NCI-H2081 treated with DMSO at 0.1 percent for 48 hours (cell line): ENCODE measurements around the gene COL6A1.
"Not testable (repeated sequence)": the region's sequence is repeated elsewhere in the genome, so short reads cannot be mapped to it uniquely, and the experiment has no call there.

Source experiments
- DNase-seq: peaks from one replicate; lab custom pipeline; 2025; lab: John Stamatoyannopoulos, UW

COL6A1 gene

DNA sequence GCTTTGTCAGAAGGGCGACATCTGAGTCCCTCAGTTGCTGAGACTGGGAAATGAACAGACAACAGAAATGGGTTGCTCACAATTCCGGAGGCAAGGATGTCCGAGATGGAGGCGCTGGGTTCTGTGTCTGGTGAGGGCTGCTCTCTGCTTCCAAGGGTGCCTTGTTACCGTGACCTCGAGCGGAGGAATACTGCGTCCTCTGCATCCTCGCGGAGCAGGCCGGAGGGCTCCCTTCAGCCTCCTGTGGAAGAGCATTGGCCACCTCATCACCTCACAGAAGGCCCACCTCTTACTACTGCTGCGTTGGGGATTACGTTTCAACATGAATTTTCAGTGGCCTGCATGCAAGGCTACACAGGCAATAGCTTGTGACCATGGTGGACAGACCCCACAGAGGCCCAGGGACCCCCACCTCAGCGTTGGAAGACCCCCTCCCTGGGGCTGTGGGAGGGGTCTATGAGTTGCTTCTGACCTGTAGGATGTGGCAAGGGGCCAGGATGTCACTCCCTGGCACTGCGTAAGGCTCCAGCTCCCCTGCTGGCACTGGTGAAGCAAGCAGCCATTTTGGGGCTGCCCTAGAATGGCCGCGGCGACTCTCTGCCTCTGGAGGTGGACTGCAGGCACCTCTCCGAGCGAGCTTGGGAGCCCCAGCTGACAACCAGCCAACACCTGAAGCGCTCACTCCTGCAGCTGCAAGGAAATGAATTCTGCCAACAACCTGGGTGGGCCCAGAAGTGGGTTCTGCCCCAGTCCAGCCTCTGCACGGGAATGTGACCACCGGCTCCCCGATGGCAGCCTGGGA, 36.3 kb upstream of the COL6A1 start:
- no peak for DNase-seq

DNA sequence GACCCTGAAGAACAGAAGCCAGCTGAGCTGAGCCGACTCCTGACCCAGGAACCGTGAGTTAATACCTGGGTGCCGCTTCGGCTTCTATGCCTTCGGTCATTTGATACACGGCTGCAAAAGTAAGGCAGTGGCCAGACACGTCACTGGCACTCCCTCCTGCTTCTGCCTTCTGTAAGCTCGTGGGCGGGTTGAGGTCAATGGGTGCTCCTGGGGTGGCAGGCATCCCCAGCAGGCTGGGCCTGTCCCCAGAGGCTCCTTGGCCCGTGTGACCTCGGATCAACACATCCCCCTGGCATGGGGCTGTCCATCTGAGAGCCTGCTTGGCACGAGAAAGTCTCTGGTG, 35.7 kb upstream of the COL6A1 start:
- no peak for DNase-seq

DNA sequence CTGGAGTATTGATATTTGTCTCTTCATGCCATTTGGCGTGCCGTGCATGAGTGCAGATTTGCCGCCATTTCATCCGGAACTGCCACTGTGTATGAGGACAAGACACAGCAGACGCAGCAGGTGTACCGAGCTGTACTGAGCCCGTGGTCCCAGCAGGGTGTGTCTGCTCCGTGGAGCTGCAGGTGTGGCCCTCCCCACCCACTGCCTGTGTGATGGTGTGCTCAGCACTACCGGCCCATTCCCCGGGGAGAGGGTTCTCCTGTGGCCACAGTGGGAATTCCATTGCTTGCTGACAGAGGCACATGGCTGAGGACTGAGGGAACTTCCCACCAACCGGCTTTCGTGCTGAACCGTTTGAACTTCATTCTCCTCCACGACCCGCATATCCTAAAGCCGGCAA, 34.3 kb upstream of the COL6A1 start:
- no peak for DNase-seq

DNA sequence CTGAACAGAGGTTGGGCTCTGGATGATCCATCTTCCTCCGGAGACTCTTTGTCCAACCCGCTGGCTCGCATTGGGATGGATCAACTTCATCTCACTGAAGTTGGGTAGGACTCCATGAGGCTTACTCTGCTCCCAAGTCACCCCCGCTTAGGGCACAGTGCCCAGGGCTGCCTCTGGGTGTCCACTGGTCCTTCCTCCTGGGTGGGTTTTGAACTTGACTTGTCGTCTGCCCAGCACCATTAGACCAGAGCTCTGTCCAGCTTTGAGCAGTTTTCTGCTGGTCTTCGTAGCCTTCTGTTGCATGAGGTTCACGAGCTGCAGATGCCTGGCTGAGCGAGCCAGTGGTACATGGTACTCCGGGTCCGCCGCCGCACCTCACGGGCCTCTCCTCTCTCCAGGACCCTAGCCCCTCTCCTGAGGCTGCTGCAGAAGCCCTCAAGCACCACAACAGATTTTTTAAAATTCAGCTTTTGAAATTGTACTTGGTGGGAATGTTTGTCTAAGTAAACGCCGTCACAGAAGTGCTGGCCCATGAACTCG, 33.8 kb upstream of the COL6A1 start:
- no peak for DNase-seq

DNA sequence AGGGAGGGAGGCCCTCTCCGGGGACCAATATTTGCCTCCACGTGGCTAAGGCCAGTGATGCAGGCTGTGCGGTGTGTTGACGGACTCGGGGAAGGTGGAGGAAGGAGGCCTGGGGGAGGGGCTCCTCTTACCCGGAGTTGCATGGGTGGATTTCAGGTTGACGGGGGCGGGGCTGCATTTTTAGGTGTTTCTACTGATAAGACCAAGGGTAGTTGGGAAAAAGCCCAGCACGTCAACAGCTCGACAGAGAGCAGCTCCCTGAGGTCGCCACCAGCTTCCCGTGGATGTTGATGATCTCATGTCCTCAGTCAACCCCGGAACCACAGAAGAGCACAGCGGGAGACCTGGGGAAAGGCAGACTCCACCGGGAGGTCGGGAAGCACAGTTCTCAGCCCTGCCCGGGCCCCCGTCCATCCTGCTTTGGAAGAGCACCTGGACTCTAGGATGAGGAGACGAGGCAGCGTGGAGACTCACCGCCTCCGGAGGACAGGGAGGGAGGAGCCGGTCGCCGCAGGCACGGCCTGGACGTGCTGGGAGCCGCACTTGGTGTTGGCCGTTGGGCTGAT, 32.9 kb upstream of the COL6A1 start:
- DNase-seq: no peak

DNA sequence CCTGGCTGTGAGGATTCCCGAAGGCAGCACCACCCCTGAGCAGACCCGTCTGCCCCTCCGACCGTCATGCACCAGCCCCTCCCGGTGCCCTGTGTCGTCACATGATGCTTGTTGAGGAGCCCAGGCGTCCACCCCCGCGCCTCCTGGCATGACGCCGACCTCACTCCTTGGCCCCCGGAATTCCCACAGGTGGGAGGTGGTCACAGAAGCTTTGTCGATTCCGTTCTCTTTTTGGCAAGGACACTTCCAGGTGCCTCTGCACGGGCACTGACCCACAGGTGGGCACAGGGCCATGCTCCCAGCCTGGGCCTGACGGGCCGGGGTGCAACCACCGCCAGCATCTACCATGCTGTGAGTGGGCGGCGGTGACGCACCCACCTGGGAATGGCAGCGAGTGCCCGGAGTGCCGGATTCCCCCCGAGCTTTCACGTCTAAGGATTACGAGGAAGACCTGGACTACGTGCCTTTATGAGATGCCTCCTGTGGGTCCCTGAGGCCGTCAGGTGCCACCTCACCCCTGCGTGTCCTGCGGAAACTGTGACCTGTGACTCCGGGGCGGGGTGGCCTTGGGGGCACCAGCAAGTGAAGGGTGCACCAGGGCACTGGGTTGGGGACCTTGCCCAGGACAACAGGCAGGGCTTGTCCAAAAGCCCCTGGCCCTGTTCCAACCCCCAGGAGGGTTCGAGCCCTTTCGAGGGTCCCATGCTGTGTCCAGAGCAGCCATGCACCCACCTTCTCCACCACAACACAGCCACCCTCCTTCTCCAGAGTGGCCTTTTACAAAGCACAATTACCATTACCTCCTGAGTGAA, 31.4 kb upstream of the COL6A1 start:
- no peak for DNase-seq

DNA sequence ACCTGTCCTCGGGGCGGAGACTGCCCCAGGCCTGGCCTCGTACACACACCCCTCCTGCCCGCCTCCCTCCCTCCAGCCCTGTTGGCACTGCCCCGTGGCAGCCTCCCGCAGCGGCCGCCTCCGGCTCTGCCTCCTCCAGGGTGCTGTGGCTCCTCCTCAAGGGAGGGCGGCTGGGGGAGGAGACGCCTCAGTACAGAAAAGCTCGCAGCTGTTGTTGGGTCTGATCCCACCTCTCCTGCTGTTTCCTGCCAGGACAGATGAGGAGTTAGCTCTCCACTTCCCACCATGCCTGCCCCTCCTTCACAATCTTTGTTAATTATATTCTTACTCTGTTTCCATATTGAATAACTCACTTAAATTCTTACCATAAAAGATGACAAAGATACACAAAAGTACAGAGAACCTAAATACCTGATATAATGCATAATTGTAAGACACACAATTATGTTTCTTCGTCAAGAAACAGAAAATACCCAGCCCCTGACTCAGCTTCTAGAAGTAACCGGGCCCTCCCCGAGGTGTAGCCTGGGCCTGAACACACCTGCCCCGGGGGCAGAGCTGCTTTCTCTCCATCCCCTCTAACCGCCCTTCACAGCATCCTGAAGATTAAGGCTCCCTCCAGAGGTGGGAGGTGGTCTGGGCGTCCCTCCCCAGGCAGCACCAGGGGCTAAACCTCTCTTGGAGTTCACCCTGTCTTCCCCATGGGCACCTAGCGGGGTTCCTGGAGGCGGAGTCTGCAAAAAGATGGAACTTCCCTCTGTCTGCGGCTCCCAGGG, 30.6 kb upstream of the COL6A1 start:
- DNase-seq: no peak

DNA sequence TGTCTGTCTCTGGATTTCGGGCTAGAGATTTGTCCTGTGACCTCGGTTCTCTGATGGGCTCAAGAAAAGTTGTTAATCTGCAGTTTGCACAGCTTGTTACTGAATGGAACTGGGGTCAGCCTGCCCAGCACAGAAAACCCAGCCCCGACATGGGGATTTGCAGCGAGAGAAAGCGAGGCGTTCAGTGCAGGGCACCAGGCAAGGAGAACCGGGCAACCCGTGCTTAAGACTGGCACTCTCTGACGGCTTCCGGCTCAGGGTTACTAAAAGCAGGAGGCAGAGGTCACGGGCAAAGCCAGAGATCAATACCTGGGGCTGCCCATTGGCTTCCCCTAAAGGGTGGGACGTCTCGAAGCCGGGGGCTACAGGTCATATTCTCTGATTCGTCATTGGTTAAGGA, 29.9 kb upstream of the COL6A1 start:
- DNase-seq: no peak

DNA sequence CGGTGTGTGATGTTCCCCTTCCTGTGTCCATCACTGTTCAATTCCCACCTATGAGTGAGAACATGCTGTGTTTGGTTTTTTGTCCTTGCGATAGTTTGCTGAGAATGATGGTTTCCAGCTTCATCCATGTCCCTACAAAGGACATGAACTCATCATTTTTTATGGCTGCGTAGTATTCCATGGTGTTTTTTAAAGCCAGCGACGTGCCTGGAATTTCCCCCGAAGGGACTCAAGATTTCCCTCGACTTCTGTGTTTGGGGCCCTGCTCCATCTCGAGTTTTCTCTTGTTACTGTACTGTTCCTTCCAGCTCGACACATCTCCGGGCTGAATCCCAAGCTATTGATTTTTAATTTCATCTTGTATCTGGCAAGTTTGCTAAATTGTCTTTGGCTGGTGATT, 29.0 kb upstream of the COL6A1 start:
- DNase-seq: not testable (repeated sequence)

DNA sequence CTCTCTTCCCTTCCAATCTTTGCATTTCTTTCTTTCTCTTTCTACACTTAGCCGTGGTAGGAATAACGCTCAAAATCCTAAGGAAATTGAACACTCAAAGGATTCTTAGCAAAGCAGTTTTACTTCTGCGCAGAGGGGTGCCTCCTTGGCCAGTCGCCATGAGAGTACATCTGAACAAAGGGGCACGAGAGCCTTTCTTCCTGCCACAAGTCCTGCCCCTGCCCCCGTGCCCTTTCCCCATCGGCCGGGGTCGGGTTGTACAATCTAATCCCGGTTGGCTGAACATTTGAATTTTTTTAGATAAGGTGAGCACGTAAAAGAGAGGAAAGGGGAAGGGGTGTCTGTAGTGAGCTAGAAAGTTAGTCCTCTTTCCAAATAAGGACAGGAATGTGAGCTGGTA, 28.6 kb upstream of the COL6A1 start:
- DNase-seq: no peak

DNA sequence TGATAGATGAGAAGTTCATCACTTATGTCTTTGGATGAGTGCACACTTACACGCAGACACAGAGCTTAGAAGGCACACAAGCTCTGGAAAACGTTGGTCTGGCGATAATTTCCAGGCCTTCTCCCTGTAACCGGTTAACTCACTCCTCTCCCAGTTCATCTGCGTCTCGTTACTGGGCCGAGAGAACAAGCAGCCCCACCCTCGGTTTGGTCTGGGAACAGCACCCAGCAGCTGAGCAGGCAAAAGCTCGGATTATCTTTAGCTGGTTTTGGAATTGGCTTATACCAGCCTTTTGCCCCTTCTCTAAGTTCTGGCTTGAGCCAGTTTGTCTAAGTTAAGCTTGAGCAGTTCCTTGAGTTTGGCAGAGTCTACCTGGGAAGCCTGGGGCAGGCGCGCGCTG, 27.3 kb upstream of the COL6A1 start:
- DNase-seq: no peak

DNA sequence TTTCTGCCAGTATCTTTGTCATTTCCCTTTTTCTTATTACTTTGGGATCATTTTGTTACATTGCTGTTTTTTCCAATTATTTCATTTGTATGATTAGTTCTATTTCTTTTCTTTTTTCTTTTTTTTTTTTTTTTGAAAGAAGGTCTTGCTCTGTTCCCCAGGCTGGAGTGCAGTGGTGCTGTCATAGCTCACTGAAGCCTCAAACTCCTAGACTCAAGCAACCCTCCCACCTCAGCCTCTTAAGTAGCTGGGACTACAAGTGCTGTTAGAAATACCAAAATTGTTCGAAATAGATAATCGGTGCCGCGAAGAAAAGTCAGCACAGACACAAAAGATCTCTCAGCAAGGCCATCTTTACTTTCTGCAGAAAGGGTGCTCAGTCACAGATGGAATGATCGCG, 26.6 kb upstream of the COL6A1 start:
- no peak for DNase-seq

DNA sequence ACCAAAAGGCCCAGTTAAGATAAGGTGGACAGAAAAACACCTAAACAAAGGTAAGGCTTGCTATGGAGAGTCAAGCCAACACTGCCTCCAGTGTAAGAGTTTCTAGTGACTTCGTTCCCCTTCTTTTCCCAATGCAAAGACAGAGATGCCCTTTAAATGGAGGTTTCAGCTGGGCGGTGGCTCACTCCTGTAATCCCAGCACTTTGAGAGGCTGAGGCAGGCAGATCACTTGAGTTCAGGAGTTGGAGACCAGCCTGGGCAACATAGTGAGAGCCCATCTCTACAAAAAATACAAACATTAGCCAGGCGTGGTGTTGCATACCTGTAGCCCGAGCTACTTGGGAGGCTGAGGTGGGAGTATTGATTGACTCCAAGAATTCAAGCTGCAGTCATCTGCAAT, 24.0 kb upstream of the COL6A1 start:
- DNase-seq: no peak

DNA sequence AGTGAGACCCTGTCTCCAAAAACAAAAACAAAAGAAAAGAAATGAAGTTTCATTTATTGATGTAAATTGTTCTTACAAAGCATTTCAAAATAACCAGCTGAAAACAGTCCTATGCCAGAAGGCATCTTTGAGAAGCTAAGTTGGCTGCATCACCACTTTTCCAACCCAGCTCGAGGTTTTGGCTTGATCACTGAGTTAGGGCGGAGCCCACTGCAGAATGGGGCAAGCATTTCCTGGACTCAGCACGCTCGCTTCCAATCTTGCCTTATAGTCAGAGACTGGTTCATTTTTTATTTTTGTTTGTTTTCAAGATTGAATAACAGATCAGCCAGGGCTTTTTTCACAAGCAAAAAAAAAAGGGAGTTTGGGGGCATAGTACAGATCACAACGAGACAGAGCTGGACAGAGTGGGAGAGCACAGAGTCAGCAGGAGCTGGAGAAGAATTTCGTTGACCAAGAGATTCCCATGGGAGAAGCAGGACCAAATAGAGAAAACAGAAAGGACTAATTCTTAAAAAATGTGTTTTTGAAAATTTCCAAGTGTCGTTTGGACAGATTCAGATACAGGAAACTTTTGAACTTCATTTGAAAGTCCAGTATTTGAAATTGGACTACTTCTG, 23.5 kb upstream of the COL6A1 start:
- no peak for DNase-seq

DNA sequence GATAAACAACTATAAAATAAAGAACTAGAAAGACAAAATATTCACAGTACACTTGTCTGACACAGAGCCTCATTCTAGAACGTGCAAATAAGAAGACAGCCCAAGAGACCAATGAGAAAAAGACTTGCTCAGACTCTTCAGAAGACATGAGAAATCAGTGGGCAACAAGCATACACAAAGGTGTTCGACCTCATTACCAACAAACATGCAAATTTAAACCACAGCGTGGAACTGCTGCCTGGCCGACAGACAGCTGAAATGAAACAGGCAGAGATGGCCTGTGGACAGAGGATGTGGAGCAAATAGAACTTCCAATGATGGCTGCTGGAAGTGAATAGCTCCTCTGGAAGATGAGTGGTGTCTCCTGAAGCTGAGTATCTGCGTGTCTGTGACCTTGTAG, 22.4 kb upstream of the COL6A1 start:
- DNase-seq: no peak

DNA sequence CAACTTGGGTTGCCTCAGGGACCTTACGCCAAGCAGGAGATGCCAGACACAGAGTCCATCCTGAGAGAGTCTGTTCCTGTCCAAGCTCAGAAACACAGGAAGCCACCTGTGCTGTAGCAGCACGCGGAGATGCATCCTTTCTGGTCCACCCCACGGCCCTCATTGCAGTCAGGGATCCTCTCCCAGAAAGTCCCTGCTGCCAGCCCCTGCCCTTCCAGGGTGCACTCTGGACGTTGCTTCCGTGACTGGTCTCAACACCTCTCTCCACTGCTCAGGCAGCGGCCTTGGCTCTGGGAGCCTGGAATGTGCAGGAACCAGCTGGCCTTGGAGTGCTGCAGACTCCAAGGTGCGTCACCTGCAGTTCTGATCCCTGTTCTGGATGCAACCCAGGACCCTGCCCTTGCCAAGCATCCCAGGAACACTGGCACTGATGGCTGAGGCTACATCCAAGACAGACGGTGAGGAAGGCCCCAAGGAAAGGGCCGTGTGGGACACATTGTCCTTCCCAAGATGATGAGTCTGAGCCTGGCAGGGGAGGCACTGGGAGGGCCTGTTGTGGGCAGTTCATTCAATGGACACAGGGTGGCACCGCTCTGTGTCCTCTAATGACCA, 21.7 kb upstream of the COL6A1 start:
- DNase-seq: no peak

DNA sequence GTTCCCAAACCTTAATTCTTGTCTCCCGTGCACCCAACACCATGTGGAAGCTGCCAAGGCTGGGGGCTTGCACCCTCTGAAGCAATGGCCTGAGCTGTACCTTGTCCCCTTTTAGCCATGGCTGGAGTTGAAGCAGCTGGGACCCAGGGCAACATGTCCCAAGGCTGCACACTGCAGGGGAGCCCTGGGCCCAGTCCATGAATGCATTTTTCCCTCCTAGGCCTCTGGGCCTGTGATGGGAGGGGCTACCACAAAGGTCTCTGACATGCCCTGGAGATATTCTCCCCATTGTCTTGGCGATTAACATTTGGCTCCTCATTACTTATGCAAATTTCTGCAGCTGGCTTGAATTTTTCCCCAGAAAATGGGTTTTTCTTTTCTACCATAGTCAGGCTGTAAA, 20.2 kb upstream of the COL6A1 start:
- DNase-seq: not testable (repeated sequence)

DNA sequence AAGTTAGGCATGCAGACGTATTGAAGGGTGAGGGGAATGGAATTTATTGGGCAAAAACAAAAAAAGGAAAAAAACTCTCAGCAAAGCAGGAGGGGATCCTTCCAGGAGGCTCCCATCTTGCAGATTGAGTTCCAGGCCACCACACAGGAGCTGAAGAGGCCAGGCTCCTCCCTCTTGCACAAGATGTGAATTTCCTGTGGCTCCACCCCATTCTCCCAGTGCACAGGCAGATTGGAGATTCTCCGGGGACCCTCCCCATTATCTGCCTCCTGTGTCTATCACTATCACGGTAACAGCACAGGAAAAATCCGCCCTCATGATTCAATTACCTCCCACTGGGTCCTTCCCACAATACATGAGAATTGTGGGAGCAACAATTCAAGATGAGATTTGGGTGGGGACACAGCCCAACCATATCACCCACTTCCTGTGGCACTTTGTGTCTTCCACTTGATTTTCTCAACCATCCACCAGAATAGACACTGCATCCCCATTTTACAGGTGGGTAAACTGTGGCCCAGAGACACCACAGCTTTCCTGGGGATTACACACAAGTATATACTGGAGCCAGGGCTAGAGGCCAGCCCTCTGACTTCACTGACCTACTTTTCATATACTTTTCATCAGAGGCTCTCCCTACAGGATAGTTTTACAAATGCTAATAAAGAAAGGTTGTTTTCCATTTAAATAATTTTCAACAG, 18.9 kb upstream of the COL6A1 start:
- no peak for DNase-seq

DNA sequence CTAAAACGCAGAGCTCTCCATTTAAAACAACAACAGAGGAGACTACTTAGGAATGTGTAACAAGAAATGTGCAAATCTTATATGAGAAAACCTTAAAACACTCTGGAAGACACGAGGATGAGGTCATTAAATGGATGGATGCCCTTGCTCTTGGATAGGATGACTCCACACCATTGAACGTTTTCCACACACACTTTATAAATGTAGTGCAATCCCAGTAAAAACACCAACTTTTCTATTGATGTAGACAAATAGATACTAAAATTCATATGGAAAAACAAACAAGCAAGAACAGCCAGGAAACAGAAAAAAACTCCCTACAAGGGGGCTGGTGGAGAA, 18.4 kb upstream of the COL6A1 start:
- DNase-seq: no peak

DNA sequence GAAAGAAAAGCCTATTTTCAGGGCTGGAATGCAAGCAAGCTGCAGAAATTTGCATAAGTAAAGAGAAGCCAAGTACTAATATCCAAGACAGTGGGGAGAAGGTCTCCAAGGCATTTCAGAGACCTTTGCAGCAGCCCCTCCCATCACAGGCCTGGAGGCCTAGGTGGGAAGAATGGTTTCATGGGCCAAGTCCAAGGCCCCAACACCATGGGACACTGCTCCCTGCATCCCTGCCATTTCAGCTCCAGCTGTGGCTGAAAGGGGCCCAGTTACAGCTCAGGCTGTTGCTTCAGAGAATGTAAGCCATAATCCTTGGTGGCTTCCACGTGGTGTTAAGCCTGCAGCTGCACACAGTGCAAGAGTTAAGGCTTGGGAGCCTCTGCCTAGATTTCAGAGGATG, 16.9 kb upstream of the COL6A1 start:
- DNase-seq: no peak
